SK-N-SH (cell line): ENCODE measurements around the gene TCL1B. TPM values are rescaled to one million over a fixed set of nuclear protein-coding genes. Genes with fewer than 3 reads are reported as not detected.

Source experiments
- CTCF ChIA-PET: fragments of 300-600, 350-600 bp; formaldehyde crosslinking; extraction: SDS; loops from one replicate; lab custom pipeline; 2021; lab: Yijun Ruan, JAX
- POLR2A ChIA-PET: fragments of 350-600 bp; sonication (Branson Sonifier 250); formaldehyde crosslinking; extraction: SDS; loops from one replicate; lab custom pipeline; 2020; ENCODE audit warnings: antibody characterized with exemption, inconsistent platforms; lab: Yijun Ruan, JAX
- DNase-seq: peaks from one replicate; pipeline ENCODE4 v3.0.0; 2012
- H2AFZ ChIP-seq: fragments of 200-600 bp; sonication (generic); 2 replicates; pipeline ENCODE4 v1.8.1; 2016; ENCODE audit warnings: antibody characterized with exemption, mild to moderate bottlenecking, low read depth
- H3F3A ChIP-seq: fragments of 200-600 bp; sonication (generic); replicated peaks from 2 replicates; pipeline ENCODE3; 2016; ENCODE audit warnings: antibody characterized with exemption, mild to moderate bottlenecking; ENCODE audit not compliant: insufficient read depth
- H3K27ac ChIP-seq, 2 experiments: fragments of 200-500 bp in 1 of 2; fragments of 200-600 bp in 1 of 2; sonication (Bioruptor generic) in 1 of 2; sonication (generic), shearing (Covaris generic) in 1 of 2; 2 replicates each; pipeline versions ENCODE4 v1.5.1 to v1.6.1; 2014 to 2016; ENCODE audit warnings: low read depth in 2 of 2, inconsistent platforms in 1 of 2, low read length in 1 of 2, mild to moderate bottlenecking in 1 of 2, mixed read lengths in 1 of 2
- H3K27me3 ChIP-seq: fragments of 200-600 bp; sonication (generic), shearing (Covaris generic); 2 replicates; pipeline ENCODE4 v1.6.1; 2016; ENCODE audit warnings: mixed run types; ENCODE audit not compliant: insufficient read depth
- H3K36me3 ChIP-seq, 2 experiments: fragments of 200-500 bp in 1 of 2; fragments of 200-600 bp in 1 of 2; sonication (Bioruptor generic) in 1 of 2; sonication (generic) in 1 of 2; replicated peaks in 1 of 2; 2 replicates each; pipeline versions ENCODE3 to v1.5.1; 2014 to 2016; ENCODE audit warnings: low read length in 1 of 2, mild to moderate bottlenecking in 1 of 2; ENCODE audit not compliant: insufficient read depth in 2 of 2, control insufficient read depth in 1 of 2
- H3K4me1 ChIP-seq, 2 experiments: fragments of 200-500 bp in 1 of 2; fragments of 200-600 bp in 1 of 2; sonication (Bioruptor generic) in 1 of 2; sonication (generic), shearing (Covaris generic) in 1 of 2; 2 replicates each; pipeline versions ENCODE4 v1.5.1 to v1.6.1; 2014 to 2016; ENCODE audit warnings: low read depth in 1 of 2, low read length in 1 of 2, mixed run types in 1 of 2; ENCODE audit not compliant: insufficient read depth in 2 of 2, control insufficient read depth in 1 of 2
- H3K4me2 ChIP-seq: fragments of 200-600 bp; sonication (generic), shearing (Covaris generic); 2 replicates; pipeline ENCODE4 v1.6.1; 2017; ENCODE audit warnings: mixed run types
- H3K4me3 ChIP-seq, 2 experiments: fragments of 200-500 bp in 1 of 2; fragments of 200-600 bp in 1 of 2; sonication (Bioruptor generic) in 1 of 2; sonication (generic), shearing (Covaris generic) in 1 of 2; 2 replicates each; pipeline versions ENCODE4 v1.5.1 to v1.8.1; 2014 to 2016; ENCODE audit warnings: low read depth in 2 of 2, inconsistent platforms in 1 of 2, low read length in 1 of 2, mild to moderate bottlenecking in 1 of 2, mixed read lengths in 1 of 2, moderate library complexity in 1 of 2
- H3K79me2 ChIP-seq: fragments of 200-600 bp; sonication (generic); 2 replicates; pipeline ENCODE4 v1.8.1; 2017; ENCODE audit warnings: mild to moderate bottlenecking; ENCODE audit not compliant: insufficient read depth
- H3K9ac ChIP-seq: fragments of 200-600 bp; sonication (generic); 2 replicates; pipeline ENCODE4 v1.6.1; 2017; ENCODE audit warnings: mixed run types
- H3K9me2 ChIP-seq: fragments of 200-600 bp; sonication (generic); 2 replicates; pipeline ENCODE4 v1.6.1; 2017; ENCODE audit warnings: mixed run types
- H3K9me3 ChIP-seq: fragments of 200-600 bp; sonication (generic); 2 replicates; pipeline ENCODE4 v1.6.1; 2017; ENCODE audit warnings: mixed run types, mild to moderate bottlenecking, moderate library complexity
- H4K20me1 ChIP-seq: fragments of 200-600 bp; sonication (generic); 2 replicates; pipeline ENCODE4 v1.6.1; 2017; ENCODE audit warnings: mild to moderate bottlenecking, mixed run types; ENCODE audit not compliant: insufficient read depth
- ELF1 ChIP-seq: IDR thresholded peaks from 2 replicates; pipeline ENCODE4 v1.4.0; 2012
- EP300 ChIP-seq, 2 experiments: IDR thresholded peaks; 2 replicates each; pipeline versions ENCODE4 v1.4.0 to v1.6.1; 2012; ENCODE audit warnings: borderline replicate concordance in 1 of 2, low read depth in 1 of 2, low read length in 1 of 2
- EZH2phosphoT487 ChIP-seq: fragments of 200-600 bp; sonication (generic); IDR thresholded peaks from 2 replicates; pipeline ENCODE4 v1.6.1; 2017; ENCODE audit warnings: low read depth, mixed run types, mild to moderate bottlenecking, antibody characterized with exemption, moderate library complexity, borderline replicate concordance
- FOSL2 ChIP-seq: IDR thresholded peaks from 2 replicates; pipeline ENCODE4 v1.4.0; 2012; ENCODE audit warnings: low read depth, mild to moderate bottlenecking, moderate library complexity, borderline replicate concordance
- FOXJ3 ChIP-seq: sonication (generic); formaldehyde crosslinking; IDR thresholded peaks from 2 replicates; pipeline ENCODE4 v1.5.1; 2020; ENCODE audit warnings: mild to moderate bottlenecking, missing genetic modification reagents
- GABPA ChIP-seq: IDR thresholded peaks from 2 replicates; pipeline ENCODE4 v1.4.0; 2012; ENCODE audit warnings: low read depth, mild to moderate bottlenecking
- IRF3 ChIP-seq: fragments of 150-350 bp; IDR thresholded peaks from 2 replicates; pipeline ENCODE4 v1.6.1; 2016; ENCODE audit warnings: mild to moderate bottlenecking, low read depth, low read length
- NFIC ChIP-seq: IDR thresholded peaks from 2 replicates; pipeline ENCODE4 v1.4.0; 2012; ENCODE audit warnings: borderline replicate concordance
- POLR2AphosphoS5 ChIP-seq: IDR thresholded peaks from 2 replicates; pipeline ENCODE4 v1.6.1; 2012; ENCODE audit warnings: low read depth, low read length
- RAD21 ChIP-seq: IDR thresholded peaks from 2 replicates; pipeline ENCODE4 v1.6.1; 2012; ENCODE audit warnings: mild to moderate bottlenecking, low read length
- RFX5 ChIP-seq: IDR thresholded peaks from 2 replicates; pipeline ENCODE4 v1.6.1; 2012; ENCODE audit warnings: mild to moderate bottlenecking, improper control_type of control experiment, low read length
- RXRA ChIP-seq: IDR thresholded peaks from 2 replicates; pipeline ENCODE4 v1.4.0; 2012; ENCODE audit warnings: low read depth, mild to moderate bottlenecking, borderline replicate concordance
- SIN3A ChIP-seq: IDR thresholded peaks from 2 replicates; pipeline ENCODE4 v1.6.1; 2012; ENCODE audit warnings: low read depth, mild to moderate bottlenecking, low read length, moderate library complexity, borderline replicate concordance
- YY1 ChIP-seq: IDR thresholded peaks from 2 replicates; pipeline ENCODE4 v1.4.0; 2012; ENCODE audit warnings: low read depth, mild to moderate bottlenecking
- WGBS: methylation state at CpG from one replicate; pipeline ENCODE4 v1.1.6; 2017; ENCODE audit warnings: low lambda C conversion rate; 5-methylcytosine and 5-hydroxymethylcytosine counted together
- polyA plus RNA-seq, 3 experiments: library from polyadenylated mRNA; depleted of rRNA; stranded (reverse); fragments of >200 nt; gene quantifications; 2 replicates each; pipeline ENCODE4 v1.2.3, GENCODE V29; 2012
- TF ChIP-seq, protein P1 (sequence below): IDR thresholded peaks from 2 replicates; pipeline ENCODE4; 2012
- TF ChIP-seq, protein P2 (sequence below): IDR thresholded peaks from 2 replicates; pipeline ENCODE4 v1.4.0; 2012; ENCODE audit warnings: low read depth, borderline replicate concordance

The TCL1B gene
- polyA plus RNA-seq, 1 of the 3 experiments (the other 2 are of a cell fraction) = not detected

DNA sequence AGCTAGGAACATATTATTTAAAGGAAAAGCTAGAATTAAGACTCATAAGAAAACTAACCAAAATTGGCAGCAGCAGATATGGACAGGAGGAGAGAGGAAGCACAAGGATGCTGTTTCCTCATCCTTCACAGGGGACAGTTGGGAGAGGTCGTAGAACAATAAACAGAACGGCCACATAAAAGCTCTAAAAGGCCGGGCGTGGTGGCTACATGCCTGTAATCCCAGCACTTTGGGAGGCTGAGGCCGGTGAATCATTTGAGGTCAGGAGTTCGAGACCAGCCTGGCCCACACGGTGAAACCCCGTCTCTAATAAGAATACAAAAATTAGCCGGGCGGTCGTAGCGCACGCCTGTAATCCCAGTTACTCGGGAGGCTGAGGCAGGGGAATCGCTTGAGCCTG lies 10.5 kb downstream of the TCL1B start:
- no peaks in the 10 kb centered on the region for H3K36me3 ChIP-seq
- H3K4me2 ChIP-seq = no peak overlapping the region
- H4K20me1 ChIP-seq = no peaks in the 10 kb centered on the region
- H3K9ac ChIP-seq = no peak overlapping the region
- H3F3A ChIP-seq = no peaks in the 10 kb centered on the region
- WGBS = 61% methylated on average over 15 of the region's 15 CpGs
- no peak overlapping the region for H2AFZ ChIP-seq
- no peaks in the 10 kb centered on the region for H3K27me3 ChIP-seq
- H3K4me1 ChIP-seq = no peaks in the 10 kb centered on the region; a peak in 1 of 4 replicates
- TF ChIP-seq RFX5 = no peak
- TF ChIP-seq NFIC = no peak
- no peak for TF ChIP-seq FOSL2
- no peak for TF ChIP-seq RAD21
- TF ChIP-seq YY1 = no peak
- no peak for TF ChIP-seq ELF1
- TF ChIP-seq RXRA = no peak
- TF ChIP-seq EZH2phosphoT487 = no peak
- TF ChIP-seq SIN3A = no peak
- TF ChIP-seq FOXJ3 (CRISPR knock-in tag) = no peak
- TF ChIP-seq, protein P1, sequence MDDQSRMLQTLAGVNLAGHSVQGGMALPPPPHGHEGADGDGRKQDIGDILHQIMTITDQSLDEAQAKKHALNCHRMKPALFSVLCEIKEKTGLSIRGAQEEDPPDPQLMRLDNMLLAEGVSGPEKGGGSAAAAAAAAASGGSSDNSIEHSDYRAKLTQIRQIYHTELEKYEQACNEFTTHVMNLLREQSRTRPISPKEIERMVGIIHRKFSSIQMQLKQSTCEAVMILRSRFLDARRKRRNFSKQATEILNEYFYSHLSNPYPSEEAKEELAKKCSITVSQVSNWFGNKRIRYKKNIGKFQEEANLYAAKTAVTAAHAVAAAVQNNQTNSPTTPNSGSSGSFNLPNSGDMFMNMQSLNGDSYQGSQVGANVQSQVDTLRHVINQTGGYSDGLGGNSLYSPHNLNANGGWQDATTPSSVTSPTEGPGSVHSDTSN = no peak
- TF ChIP-seq EP300 (IDR thresholded peaks at IDR 0.05; ENCODE audit: borderline replicate concordance in 1 of 2, low read depth in 1 of 2, low read length in 1 of 2) = no peak
- no peak for TF ChIP-seq IRF3
- TF ChIP-seq POLR2AphosphoS5 = no peak
- TF ChIP-seq GABPA = no peak
- TF ChIP-seq, protein P2, sequence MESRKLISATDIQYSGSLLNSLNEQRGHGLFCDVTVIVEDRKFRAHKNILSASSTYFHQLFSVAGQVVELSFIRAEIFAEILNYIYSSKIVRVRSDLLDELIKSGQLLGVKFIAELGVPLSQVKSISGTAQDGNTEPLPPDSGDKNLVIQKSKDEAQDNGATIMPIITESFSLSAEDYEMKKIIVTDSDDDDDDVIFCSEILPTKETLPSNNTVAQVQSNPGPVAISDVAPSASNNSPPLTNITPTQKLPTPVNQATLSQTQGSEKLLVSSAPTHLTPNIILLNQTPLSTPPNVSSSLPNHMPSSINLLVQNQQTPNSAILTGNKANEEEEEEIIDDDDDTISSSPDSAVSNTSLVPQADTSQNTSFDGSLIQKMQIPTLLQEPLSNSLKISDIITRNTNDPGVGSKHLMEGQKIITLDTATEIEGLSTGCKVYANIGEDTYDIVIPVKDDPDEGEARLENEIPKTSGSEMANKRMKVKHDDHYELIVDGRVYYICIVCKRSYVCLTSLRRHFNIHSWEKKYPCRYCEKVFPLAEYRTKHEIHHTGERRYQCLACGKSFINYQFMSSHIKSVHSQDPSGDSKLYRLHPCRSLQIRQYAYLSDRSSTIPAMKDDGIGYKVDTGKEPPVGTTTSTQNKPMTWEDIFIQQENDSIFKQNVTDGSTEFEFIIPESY = no peak
- ChIA-PET CTCF (interaction anchor here (1.3 kb wide), 1 partner anchor 185 kb away, joined by 3 read pairs; no protein-coding TSS in a partner anchor), POLR2A (no interaction called here)
- H3K79me2 ChIP-seq = no peaks in the 10 kb centered on the region
- no peak overlapping the region for H3K4me3 ChIP-seq
- H3K27ac ChIP-seq = no peak overlapping the region
- H3K9me3 ChIP-seq = no peaks in the 10 kb centered on the region
- H3K9me2 ChIP-seq = no peaks in the 10 kb centered on the region
- no peak for DNase-seq
